ENCODE data around the gene KDM4F. TPM values are rescaled to one million over a fixed set of nuclear protein-coding genes. Genes with fewer than 3 reads are reported as not detected.

The KDM4F gene
- total RNA-seq, 1 experiment from 2014 or later = not detected

DNA sequence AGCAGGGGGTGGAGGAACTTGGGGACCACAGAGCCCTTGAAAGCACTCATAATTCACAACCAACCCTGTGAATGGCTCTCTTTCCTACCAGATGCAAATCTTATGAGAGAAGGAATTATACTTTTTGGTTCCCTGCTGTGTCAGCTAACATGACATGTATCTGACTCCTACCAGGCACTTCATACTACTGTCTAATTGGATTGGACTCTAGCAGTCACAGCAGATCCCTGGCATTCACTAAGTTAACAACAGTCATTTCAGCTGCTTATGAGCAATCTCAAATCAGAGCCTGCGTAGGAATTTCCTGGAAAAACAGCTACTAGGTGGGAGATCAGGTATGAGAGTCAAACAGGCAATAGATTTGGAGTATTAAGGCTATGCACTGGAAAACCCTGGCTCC, 29.3 kb downstream of the KDM4F start:
- CTCF ChIA-PET = no interaction called here
- Mint-ChIP-seq H3K4me3 (ENCODE audit: unreplicated experiment) (no peak overlapping the region), H3K27me3 (ENCODE audit: insufficient read depth, unreplicated experiment) (no peaks in the 10 kb centered on the region), H3K9me3 (ENCODE audit: unreplicated experiment) (no peaks in the 10 kb centered on the region), H3K27ac (ENCODE audit: low read depth, unreplicated experiment) (peak overlapping the region; percentile 29), H3K36me3 (ENCODE audit: insufficient read depth, unreplicated experiment) (peaks cover 11% of the 10 kb centered on the region), H3K4me1 (ENCODE audit: insufficient read depth, unreplicated experiment) (peaks cover 31% of the 10 kb centered on the region)
- intact Hi-C loops (cut with micrococcal nuclease) = no loop called here
- POLR2A ChIA-PET = interaction anchor here (3.8 to 7.9 kb wide), 2 partner anchors 11 to 14 kb away, joined by 44 to 108 read pairs; partner anchors contain the start of genes ENDOD1 and SRSF8
- no peak for DNase-seq (ENCODE audit: unreplicated experiment)
- no TSS peak for BruUV-seq (replicated peaks)
- TF ChIP-seq, protein P1, sequence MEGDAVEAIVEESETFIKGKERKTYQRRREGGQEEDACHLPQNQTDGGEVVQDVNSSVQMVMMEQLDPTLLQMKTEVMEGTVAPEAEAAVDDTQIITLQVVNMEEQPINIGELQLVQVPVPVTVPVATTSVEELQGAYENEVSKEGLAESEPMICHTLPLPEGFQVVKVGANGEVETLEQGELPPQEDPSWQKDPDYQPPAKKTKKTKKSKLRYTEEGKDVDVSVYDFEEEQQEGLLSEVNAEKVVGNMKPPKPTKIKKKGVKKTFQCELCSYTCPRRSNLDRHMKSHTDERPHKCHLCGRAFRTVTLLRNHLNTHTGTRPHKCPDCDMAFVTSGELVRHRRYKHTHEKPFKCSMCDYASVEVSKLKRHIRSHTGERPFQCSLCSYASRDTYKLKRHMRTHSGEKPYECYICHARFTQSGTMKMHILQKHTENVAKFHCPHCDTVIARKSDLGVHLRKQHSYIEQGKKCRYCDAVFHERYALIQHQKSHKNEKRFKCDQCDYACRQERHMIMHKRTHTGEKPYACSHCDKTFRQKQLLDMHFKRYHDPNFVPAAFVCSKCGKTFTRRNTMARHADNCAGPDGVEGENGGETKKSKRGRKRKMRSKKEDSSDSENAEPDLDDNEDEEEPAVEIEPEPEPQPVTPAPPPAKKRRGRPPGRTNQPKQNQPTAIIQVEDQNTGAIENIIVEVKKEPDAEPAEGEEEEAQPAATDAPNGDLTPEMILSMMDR (IDR thresholded peaks at IDR 0.05; ENCODE audit: unreplicated experiment) = no peak

DNA sequence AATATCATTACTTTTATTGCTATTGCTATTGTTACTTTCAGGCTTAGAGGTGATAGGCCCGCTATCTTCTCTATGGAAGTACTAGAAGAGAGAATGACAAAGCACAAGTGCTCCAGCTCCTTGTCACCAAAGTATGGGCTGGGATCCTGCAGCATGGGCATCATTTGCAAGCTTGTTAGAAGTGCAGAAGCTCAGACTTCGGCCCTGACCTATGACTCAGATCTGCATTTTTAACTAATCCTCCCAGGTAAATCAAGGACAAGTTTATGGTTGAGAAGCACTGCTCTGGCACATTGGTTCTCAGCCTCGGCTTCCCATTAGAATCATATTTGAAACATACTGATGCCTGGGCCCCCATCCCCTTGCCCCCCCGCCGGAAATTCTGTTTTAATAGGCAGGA, 31.8 kb downstream of the KDM4F start:
- CTCF ChIA-PET = interaction anchor here (0.8 to 1.2 kb wide), 2 partner anchors 9 to 70 kb away, joined by 3 read pairs; partner anchors contain the start of gene ENDOD1

DNA sequence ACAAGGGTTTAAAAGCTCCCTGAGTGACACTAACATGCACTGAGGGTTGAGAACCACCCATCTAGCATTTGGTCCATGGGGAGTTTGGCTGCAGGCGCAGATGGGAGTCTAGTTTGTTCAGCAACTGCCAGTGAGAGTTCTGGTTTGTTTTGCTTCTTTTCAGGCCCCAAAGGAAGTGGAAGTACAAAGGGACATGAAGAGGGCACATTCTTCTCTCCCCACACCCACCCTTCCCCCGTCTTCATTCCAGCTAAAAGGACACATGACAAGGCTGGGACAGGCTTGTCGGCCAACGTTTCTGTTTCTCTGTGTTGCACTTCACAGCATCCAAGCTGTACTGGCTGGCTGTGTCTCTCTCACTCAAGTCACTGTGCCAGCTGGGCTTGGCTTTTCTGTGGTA, 32.2 kb downstream of the KDM4F start:
- Mint-ChIP-seq H3K27ac (ENCODE audit: low read depth, unreplicated experiment) (no peak overlapping the region), H3K27me3 (ENCODE audit: insufficient read depth, unreplicated experiment) (no peaks in the 10 kb centered on the region), H3K4me3 (ENCODE audit: unreplicated experiment) (no peak overlapping the region), H3K36me3 (ENCODE audit: insufficient read depth, unreplicated experiment) (no peaks in the 10 kb centered on the region), H3K9me3 (ENCODE audit: unreplicated experiment) (no peaks in the 10 kb centered on the region), H3K4me1 (ENCODE audit: insufficient read depth, unreplicated experiment) (peaks cover 20% of the 10 kb centered on the region)
- intact Hi-C loops (cut with micrococcal nuclease) = no loop called here
- DNase-seq (ENCODE audit: unreplicated experiment) = no peak
- ChIA-PET CTCF (interaction anchor here (1.4 kb wide), 1 partner anchor 12 kb away, joined by 4 read pairs; no protein-coding TSS in a partner anchor), POLR2A (interaction anchor here (0.8 to 1.6 kb wide), 5 partner anchors 9 to 66 kb away, joined by 3 to 8 read pairs (median 4); partner anchors contain the start of genes ENDOD1 and SRSF8)
- TF ChIP-seq, protein P1 (IDR thresholded peaks at IDR 0.05; ENCODE audit: unreplicated experiment) = no peak
- BruUV-seq (replicated peaks) = no TSS peak

More for the DNA sequence above, 31.8 kb downstream of the KDM4F start:
- no TSS peak for BruUV-seq (replicated peaks)
- no peaks in the 10 kb centered on the region for H3K27me3 Mint-ChIP-seq (ENCODE audit: insufficient read depth, unreplicated experiment)
- no peak overlapping the region for H3K4me3 Mint-ChIP-seq (ENCODE audit: unreplicated experiment)
- intact Hi-C loops (cut with micrococcal nuclease) = no loop called here
- H3K36me3 Mint-ChIP-seq (ENCODE audit: insufficient read depth, unreplicated experiment) = no peaks in the 10 kb centered on the region
- no peak overlapping the region for H3K27ac Mint-ChIP-seq (ENCODE audit: low read depth, unreplicated experiment)
- TF ChIP-seq, protein P1 (IDR thresholded peaks at IDR 0.05; ENCODE audit: unreplicated experiment) = no peak
- peaks cover 24% of the 10 kb centered on the region for H3K4me1 Mint-ChIP-seq (ENCODE audit: insufficient read depth, unreplicated experiment)
- no peaks in the 10 kb centered on the region for H3K9me3 Mint-ChIP-seq (ENCODE audit: unreplicated experiment)
- no peak for DNase-seq (ENCODE audit: unreplicated experiment)
- POLR2A ChIA-PET = interaction anchor here (0.9 to 1.6 kb wide), 5 partner anchors 9 to 54 kb away, joined by 3 to 8 read pairs (median 4); partner anchors contain the start of genes ENDOD1 and SRSF8

DNA sequence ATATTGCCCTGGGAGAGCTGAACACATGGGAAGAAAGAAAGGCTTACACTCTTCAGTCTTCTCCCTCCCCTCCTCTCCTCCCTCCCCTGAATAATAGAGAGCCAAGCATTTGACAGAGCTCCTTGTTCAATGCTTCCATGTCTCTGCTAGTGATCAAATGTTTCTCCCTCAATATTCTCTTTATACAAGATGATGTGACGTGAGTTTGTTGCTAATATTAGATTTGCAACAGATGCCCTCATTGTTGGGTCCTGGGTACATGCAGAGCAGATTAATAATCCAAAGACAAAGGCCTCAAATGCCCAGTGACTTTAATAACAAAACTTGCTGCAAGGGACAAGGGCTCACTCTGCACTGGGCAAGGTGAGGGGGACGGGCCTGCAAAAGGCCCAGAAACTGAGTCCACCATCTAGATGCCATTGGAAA, 33.4 kb downstream of the KDM4F start:
- intact Hi-C loops (cut with micrococcal nuclease) = no loop called here
- CTCF ChIA-PET = interaction anchor here (0.5 to 3.3 kb wide), 3 partner anchors 10 to 15 kb away, joined by 3 to 13 read pairs (median 4); no protein-coding TSS in a partner anchor
- TF ChIP-seq, protein P1 (IDR thresholded peaks at IDR 0.05; ENCODE audit: unreplicated experiment) = no peak
- Mint-ChIP-seq H3K36me3 (ENCODE audit: insufficient read depth, unreplicated experiment) (no peaks in the 10 kb centered on the region), H3K9me3 (ENCODE audit: unreplicated experiment) (no peaks in the 10 kb centered on the region), H3K4me1 (ENCODE audit: insufficient read depth, unreplicated experiment) (peaks cover 15% of the 10 kb centered on the region), H3K27ac (ENCODE audit: low read depth, unreplicated experiment) (no peak overlapping the region), H3K4me3 (ENCODE audit: unreplicated experiment) (no peak overlapping the region), H3K27me3 (ENCODE audit: insufficient read depth, unreplicated experiment) (no peaks in the 10 kb centered on the region)
- POLR2A ChIA-PET = interaction anchor here (0.7 to 3.8 kb wide), 2 partner anchors 10 to 15 kb away, joined by 3 to 49 read pairs; partner anchors contain the start of gene SRSF8
- no peak for DNase-seq (ENCODE audit: unreplicated experiment)
- BruUV-seq (replicated peaks) = no TSS peak

Data from MCF 10A (cell line).